Activated T-cell treated with anti-CD3 and anti-CD28 coated beads, Interleukin-2, amount 50 U/mL, for 4 hours (primary cell): ENCODE results near the gene RGPD5. TPM values are rescaled to one million over a fixed set of nuclear protein-coding genes. Genes with fewer than 3 reads are reported as not detected.

Experiments
- total RNA-seq, 3 donors: library from RNA; stranded (reverse); gene quantifications; one replicate each; pipeline ENCODE4 v1.2.1, GENCODE V29; 2021

The RGPD5 gene
- total RNA-seq, 3 donors from 2014 or later, result 27.8 to 42.9 (median 37.5) TPM

Other genes starting within 250 kb of the RGPD5 start
- gene SEPTIN10, start 180.3 kb upstream of the RGPD5 start, total RNA-seq, result 1 to 10 TPM in 2 of 3 donors, under 1 TPM in 1; 0.66 to 1.3 (median 1.1) TPM
- gene SOWAHC, start 179.9 kb upstream of the RGPD5 start, total RNA-seq, result under 1 TPM; 0.38 to 0.53 (median 0.46) TPM
- gene LIMS3, start 104.4 kb downstream of the RGPD5 start, total RNA-seq, result 1 to 10 TPM in 1 of 3 donors, under 1 TPM in 2; 0.16 to 1.2 (median 0.57) TPM